Muscle layer of colon (tissue), 2 donors: ENCODE data around the gene SLC29A4.
"Not testable (repeated sequence)": the region's sequence is repeated elsewhere in the genome, so short reads cannot be mapped to it uniquely, and the experiment has no call there.

Experiments
- H3K27ac ChIP-seq: one replicate; pipeline ENCODE4 v1.7.0; 2013; ENCODE audit warnings: low read depth, mild to moderate bottlenecking, low read length, moderate library complexity
- H3K27me3 ChIP-seq, 2 donors: one replicate each; pipeline ENCODE4 v1.7.0; 2013; ENCODE audit warnings: low read length in 2 of 2, mild to moderate bottlenecking in 2 of 2; ENCODE audit not compliant: insufficient read depth in 2 of 2, control insufficient read depth in 1 of 2
- H3K36me3 ChIP-seq: one replicate; pipeline ENCODE4 v1.7.0; 2013; ENCODE audit warnings: mild to moderate bottlenecking, low read length; ENCODE audit not compliant: insufficient read depth
- H3K4me1 ChIP-seq: one replicate; pipeline ENCODE4 v1.7.0; 2013; ENCODE audit warnings: mild to moderate bottlenecking, low read length; ENCODE audit not compliant: insufficient read depth
- H3K4me3 ChIP-seq, 2 donors: one replicate each; pipeline ENCODE4 v1.7.0; 2013; ENCODE audit warnings: low read length in 2 of 2, low read depth in 1 of 2, mild to moderate bottlenecking in 1 of 2, moderate library complexity in 1 of 2
- H3K9ac ChIP-seq: one replicate; pipeline ENCODE4 v1.7.0; 2013; ENCODE audit warnings: low read length
- H3K9me3 ChIP-seq: one replicate; pipeline ENCODE4 v1.7.0; 2013; ENCODE audit warnings: mild to moderate bottlenecking, low read length
- donor health status: abdominal sarcoma.
- donor health status: Adenocarcinoma of cecum.

Gene SLC29A4

GRCh38 chr7:5305050-5305449 is 22.3 kb downstream of the SLC29A4 start:
- not testable (repeated sequence) for H3K4me3 ChIP-seq, H3K4me1 ChIP-seq, H3K27me3 ChIP-seq, H3K27ac ChIP-seq, H3K9me3 ChIP-seq, H3K36me3 ChIP-seq, H3K9ac ChIP-seq

DNA sequence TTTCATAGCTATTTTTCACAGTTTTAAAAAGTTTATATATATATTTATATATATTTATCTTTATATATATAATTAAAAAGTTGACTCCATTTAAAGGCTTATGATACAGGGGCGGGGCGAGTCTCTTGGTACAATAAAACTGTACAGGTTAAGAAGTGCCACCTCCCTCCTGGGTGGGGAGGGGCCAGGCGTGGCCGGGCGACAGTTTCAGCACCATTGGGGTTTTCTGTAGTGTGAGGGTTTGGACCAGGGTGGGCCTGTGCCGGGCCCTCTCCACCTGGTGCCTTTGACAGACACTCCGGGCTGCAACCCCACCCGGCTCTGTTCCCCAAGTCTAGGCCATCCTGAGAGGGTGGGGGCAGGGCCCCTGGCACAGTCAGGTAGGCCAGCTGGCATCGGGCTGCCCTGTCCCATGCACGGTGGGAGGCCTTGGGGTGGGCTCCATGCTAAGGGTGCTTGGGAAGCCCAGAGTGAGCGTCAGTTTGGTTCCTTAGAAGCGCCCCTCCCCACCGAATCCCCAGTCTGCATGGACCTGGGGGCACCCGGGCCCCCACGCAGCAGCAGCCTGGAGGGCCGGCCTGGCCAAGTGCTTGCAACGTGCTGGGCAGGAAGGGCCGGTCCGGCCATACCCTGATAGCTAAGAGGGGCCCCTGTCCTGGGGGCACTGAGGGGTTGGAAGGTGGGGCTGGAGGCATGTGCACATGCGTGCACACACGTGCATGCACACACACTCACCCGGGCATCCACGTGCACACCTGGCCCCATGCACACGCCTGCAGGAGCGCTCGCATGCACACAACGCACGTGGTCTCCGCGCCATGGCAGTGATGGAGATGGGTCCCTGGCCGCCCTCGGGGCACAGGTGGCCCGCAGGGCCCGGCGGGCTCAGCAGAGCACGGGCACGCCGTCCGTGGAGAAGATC is 24.7 kb downstream of the SLC29A4 start:
- H3K36me3 ChIP-seq, result peaks cover 21% of the 10 kb centered on the region
- H3K9ac ChIP-seq, H3K27ac ChIP-seq, H3K4me3 ChIP-seq, H3K4me1 ChIP-seq, H3K27me3 ChIP-seq, H3K9me3 ChIP-seq: not testable (repeated sequence)

GRCh38 chr7:5309146-5309545 is 26.4 kb downstream of the SLC29A4 start:
- Histone ChIP-seq H3K36me3 (peaks cover 21% of the 10 kb centered on the region), H3K27me3 (no peaks in the 10 kb centered on the region), H3K4me1 (no peaks in the 10 kb centered on the region), H3K9me3 (no peaks in the 10 kb centered on the region), H3K4me3 (no peak overlapping the region), H3K9ac (no peak overlapping the region), H3K27ac (no peak overlapping the region)

GRCh38 chr7:5310822-5311405 is 28.2 kb downstream of the SLC29A4 start:
- Histone ChIP-seq H3K4me3 (no peak overlapping the region), H3K4me1 (no peaks in the 10 kb centered on the region), H3K9ac (no peak overlapping the region), H3K36me3 (peaks cover 36% of the 10 kb centered on the region), H3K9me3 (no peaks in the 10 kb centered on the region), H3K27ac (no peak overlapping the region), H3K27me3 (no peaks in the 10 kb centered on the region)

DNA sequence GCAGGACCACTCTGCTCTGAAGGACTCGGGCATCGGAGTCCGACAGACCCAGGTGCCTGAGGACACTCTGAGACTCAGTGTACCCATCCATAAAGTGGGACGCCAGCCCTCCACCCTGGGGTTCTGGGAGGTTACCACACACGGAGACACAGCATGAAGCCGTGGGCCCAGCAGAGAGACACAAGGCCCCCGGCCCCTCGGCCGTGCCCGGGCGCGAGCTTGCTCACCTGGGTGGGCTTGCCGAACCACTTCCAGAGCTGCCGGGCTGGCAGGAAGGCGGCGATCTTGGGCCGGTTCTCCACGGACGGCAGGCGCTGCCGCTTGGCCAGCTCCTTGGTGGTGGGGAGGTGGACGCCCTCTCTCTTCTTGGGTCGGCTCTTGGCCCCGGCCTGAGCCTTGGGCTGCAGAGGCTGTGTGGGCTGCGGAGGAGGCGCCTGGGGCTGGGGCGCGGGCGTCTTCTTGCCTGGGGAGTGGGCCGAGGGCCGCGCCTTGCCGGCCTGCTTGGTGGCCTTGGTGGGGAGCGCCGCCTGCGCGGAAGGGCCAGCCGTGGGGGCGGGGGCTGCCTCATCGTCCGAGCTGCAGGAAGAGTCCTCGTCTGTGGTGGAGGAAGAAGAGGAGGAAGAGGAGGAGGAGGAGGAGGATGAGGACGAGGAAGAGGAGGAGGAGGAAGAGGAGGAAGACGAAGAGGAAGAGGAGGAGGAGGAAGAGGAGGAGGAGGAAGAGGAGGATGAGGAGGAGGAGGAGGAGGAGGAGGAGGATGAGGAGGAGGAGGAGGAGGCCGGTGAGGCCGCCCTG is 29.7 kb downstream of the SLC29A4 start:
- not testable (repeated sequence) for H3K4me3 ChIP-seq, H3K27ac ChIP-seq, H3K9me3 ChIP-seq, H3K9ac ChIP-seq, H3K27me3 ChIP-seq, H3K4me1 ChIP-seq
- H3K36me3 ChIP-seq, result peaks cover 46% of the 10 kb centered on the region

DNA sequence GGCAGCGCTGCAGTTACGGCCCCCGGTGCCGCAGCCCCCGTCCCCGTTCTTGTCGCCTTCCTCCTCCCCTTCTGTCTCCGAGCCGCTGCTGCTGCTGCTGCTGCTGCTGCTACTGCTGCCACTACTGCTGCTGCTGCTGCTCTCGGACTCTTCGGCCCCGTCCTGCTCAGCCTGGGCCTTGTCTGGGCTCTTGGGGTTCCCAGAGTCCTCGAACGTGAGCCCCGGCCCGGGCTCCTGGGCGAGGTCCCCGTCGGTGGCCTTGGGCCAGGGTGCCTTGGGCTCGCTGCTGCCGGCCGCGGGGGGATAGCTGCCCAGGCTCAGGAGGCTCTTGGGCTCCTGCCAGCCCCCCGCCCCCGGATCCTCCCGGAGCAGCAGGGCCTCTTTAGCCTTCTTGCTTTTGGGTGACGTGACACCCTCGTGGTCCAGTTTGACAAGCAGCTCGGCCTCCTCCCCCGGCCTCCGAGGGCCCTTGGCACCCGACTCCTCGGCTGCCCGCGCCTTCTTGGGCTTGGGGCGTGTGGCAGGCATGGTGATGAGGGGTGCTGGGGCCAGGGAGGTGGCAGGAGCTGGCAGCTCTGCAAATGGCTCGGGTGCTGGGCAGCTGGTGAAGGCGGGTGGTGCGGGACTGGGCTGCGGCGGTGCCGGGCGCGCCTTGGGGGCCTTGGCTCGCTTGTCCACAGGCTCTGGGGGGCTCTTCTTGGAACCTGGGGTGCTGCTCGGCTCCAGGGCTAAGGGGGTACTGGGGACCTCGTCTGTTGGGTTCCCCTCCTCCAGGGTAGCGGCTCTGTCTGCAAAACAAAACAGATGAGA is 30.5 kb downstream of the SLC29A4 start:
- H3K9ac ChIP-seq, H3K4me3 ChIP-seq, H3K27me3 ChIP-seq, H3K9me3 ChIP-seq, H3K4me1 ChIP-seq, H3K27ac ChIP-seq: not testable (repeated sequence)
- peaks cover 41% of the 10 kb centered on the region for H3K36me3 ChIP-seq

GRCh38 chr7:5314864-5315263 is 32.1 kb downstream of the SLC29A4 start:
- no peak overlapping the region for H3K4me3 ChIP-seq
- peaks cover 53% of the 10 kb centered on the region for H3K36me3 ChIP-seq
- H3K9me3 ChIP-seq, result no peaks in the 10 kb centered on the region
- H3K27me3 ChIP-seq, result no peaks in the 10 kb centered on the region
- no peak overlapping the region for H3K27ac ChIP-seq
- H3K9ac ChIP-seq, result no peak overlapping the region
- H3K4me1 ChIP-seq, result no peaks in the 10 kb centered on the region

GRCh38 chr7:5315761-5316160 is 33.0 kb downstream of the SLC29A4 start:
- no peaks in the 10 kb centered on the region for H3K9me3 ChIP-seq
- peaks cover 58% of the 10 kb centered on the region for H3K36me3 ChIP-seq
- no peak overlapping the region for H3K9ac ChIP-seq
- H3K4me3 ChIP-seq, result no peak overlapping the region
- H3K27ac ChIP-seq, result no peak overlapping the region
- H3K27me3 ChIP-seq, result no peaks in the 10 kb centered on the region
- H3K4me1 ChIP-seq, result no peaks in the 10 kb centered on the region

GRCh38 chr7:5318613-5319012 is 35.9 kb downstream of the SLC29A4 start:
- not testable (repeated sequence) for H3K27me3 ChIP-seq, H3K27ac ChIP-seq, H3K4me1 ChIP-seq, H3K9ac ChIP-seq, H3K4me3 ChIP-seq, H3K9me3 ChIP-seq
- peaks cover 62% of the 10 kb centered on the region for H3K36me3 ChIP-seq

GRCh38 chr7:5320391-5320790 is 37.6 kb downstream of the SLC29A4 start:
- no peaks in the 10 kb centered on the region for H3K27me3 ChIP-seq
- peaks cover 70% of the 10 kb centered on the region for H3K36me3 ChIP-seq
- H3K9me3 ChIP-seq, result no peaks in the 10 kb centered on the region
- no peak overlapping the region for H3K9ac ChIP-seq
- no peak overlapping the region for H3K27ac ChIP-seq
- no peak overlapping the region for H3K4me3 ChIP-seq
- no peaks in the 10 kb centered on the region for H3K4me1 ChIP-seq
